PFSK-1 (cell line): Measurements from ENCODE around the gene FOXO6. TPM values are rescaled to one million over a fixed set of nuclear protein-coding genes. Genes with fewer than 3 reads are reported as not detected.

ENCODE experiments used
- FOXP2 ChIP-seq: optimal IDR thresholded peaks from 2 replicates; pipeline ENCODE3; 2011; ENCODE audit warnings: borderline replicate concordance, control low read depth, inconsistent platforms; ENCODE audit not compliant: insufficient read depth; ENCODE audit errors: extremely low read length, extremely low read depth
- POLR2AphosphoS5 ChIP-seq: IDR thresholded peaks from 2 replicates; pipeline ENCODE4 v1.6.1; 2012; ENCODE audit warnings: low read depth, mild to moderate bottlenecking, control low read depth, low read length, moderate library complexity
- SIN3A ChIP-seq: IDR thresholded peaks from 2 replicates; pipeline ENCODE4 v1.6.1; 2012; ENCODE audit warnings: mild to moderate bottlenecking, low read length, moderate library complexity, borderline replicate concordance; ENCODE audit not compliant: insufficient read depth
- TAF1 ChIP-seq: IDR thresholded peaks from 2 replicates; pipeline ENCODE4 v1.6.1; 2012; ENCODE audit warnings: low read length, control low read depth, borderline replicate concordance; ENCODE audit not compliant: insufficient read depth
- polyA plus RNA-seq: library from polyadenylated mRNA; unstranded; fragments of >200 nt; gene quantifications from one replicate; pipeline ENCODE4 v1.2.1, GENCODE V29; 2012; ENCODE audit warnings: low read depth, missing spikeins; ENCODE audit not compliant: insufficient read length
- TF ChIP-seq, protein P1 (sequence below), 2 experiments: IDR thresholded peaks; 2 replicates each; pipeline versions ENCODE4 v1.6.1 to v1.8.0; 2011 to 2012; ENCODE audit warnings: low read depth in 2 of 2, low read length in 2 of 2, control low read depth in 1 of 2, inconsistent platforms in 1 of 2, mild to moderate bottlenecking in 1 of 2, moderate library complexity in 1 of 2; ENCODE audit not compliant: insufficient read depth in 1 of 2

Gene FOXO6
- 34.9 TPM for polyA plus RNA-seq

DNA sequence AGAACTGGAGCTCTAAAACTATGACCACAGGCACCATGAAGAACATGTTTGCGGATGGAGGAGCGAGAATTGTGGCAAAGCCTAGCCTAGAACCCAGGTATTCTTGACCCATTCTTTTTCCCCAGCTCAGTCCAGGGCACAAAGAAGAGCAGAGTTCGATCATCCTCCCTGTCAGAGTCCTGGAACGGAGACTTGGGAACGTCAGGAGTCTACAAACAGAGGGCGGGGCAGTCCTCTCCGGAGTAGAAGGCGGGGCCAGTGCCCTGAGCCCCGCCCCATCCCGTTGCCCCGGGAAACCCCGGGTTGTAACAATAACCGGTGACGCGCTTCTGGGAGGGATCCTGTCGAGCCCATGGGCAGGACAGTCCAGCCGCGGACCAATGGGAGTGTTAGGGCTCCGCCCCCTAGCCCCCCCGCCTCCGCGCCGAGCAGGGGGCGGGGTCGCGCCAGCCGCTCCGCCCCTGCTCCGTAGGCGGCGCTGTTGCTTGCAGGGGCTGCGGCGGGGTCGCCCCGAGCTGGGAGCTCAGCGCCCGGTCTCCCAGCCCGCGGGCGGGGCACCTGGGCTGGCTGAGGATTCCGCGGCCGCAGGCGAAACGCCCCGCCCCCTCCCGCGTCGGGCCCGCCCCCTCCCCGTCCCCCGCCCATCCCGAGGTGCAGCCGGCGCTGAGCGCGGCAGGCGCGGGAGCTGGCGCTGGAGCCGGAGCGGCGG is at the start of gene FOXO6:
Gene FOXO6 (plus strand): TSS at position 649 of the 709 bp plus-strand sequence.
- TF ChIP-seq FOXP2, result peak; percentile 59
- TF ChIP-seq, protein P1, sequence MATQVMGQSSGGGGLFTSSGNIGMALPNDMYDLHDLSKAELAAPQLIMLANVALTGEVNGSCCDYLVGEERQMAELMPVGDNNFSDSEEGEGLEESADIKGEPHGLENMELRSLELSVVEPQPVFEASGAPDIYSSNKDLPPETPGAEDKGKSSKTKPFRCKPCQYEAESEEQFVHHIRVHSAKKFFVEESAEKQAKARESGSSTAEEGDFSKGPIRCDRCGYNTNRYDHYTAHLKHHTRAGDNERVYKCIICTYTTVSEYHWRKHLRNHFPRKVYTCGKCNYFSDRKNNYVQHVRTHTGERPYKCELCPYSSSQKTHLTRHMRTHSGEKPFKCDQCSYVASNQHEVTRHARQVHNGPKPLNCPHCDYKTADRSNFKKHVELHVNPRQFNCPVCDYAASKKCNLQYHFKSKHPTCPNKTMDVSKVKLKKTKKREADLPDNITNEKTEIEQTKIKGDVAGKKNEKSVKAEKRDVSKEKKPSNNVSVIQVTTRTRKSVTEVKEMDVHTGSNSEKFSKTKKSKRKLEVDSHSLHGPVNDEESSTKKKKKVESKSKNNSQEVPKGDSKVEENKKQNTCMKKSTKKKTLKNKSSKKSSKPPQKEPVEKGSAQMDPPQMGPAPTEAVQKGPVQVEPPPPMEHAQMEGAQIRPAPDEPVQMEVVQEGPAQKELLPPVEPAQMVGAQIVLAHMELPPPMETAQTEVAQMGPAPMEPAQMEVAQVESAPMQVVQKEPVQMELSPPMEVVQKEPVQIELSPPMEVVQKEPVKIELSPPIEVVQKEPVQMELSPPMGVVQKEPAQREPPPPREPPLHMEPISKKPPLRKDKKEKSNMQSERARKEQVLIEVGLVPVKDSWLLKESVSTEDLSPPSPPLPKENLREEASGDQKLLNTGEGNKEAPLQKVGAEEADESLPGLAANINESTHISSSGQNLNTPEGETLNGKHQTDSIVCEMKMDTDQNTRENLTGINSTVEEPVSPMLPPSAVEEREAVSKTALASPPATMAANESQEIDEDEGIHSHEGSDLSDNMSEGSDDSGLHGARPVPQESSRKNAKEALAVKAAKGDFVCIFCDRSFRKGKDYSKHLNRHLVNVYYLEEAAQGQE (IDR thresholded peaks at IDR 0.05; ENCODE audit: insufficient read depth in 1 of 2, low read depth in 2 of 2, low read length in 2 of 2), result no peak

DNA sequence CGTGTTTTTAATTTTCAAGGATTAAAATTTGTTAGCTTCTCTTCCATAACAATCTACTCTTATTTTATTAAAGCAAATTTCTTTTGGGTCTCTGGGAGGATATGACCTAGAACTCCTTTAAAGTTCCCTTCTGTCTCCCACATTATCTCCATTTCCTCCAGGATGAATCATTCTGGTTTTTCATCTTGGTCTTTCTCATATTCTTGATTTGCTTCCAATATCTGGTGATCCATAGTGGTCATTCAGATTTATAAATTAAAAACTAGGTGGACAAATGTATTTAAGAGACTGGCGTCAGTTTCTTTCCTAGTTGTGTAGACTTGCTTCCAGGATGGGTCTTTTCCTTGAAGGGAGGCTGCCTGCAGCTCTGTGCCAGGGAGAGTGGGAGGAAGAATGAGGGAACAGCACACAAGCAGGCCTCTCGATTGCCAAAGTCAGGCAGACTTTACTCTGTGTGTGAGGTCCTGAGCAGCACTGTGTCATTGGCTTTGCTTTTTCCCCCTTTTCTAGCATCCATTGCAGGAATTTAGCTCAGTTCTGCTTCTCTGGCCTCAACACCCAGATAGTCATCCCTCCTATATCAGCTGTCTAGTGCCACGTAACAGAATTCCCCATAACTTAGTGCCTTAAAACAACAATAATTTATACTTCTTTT is 48.1 kb upstream of the FOXO6 start:
- no peak for TF ChIP-seq SIN3A
- no peak for TF ChIP-seq POLR2AphosphoS5
- TF ChIP-seq, protein P1 (IDR thresholded peaks at IDR 0.05; ENCODE audit: insufficient read depth in 1 of 2, low read depth in 2 of 2, low read length in 2 of 2), result no peak
- no peak for TF ChIP-seq TAF1
- TF ChIP-seq FOXP2, result no peak

DNA sequence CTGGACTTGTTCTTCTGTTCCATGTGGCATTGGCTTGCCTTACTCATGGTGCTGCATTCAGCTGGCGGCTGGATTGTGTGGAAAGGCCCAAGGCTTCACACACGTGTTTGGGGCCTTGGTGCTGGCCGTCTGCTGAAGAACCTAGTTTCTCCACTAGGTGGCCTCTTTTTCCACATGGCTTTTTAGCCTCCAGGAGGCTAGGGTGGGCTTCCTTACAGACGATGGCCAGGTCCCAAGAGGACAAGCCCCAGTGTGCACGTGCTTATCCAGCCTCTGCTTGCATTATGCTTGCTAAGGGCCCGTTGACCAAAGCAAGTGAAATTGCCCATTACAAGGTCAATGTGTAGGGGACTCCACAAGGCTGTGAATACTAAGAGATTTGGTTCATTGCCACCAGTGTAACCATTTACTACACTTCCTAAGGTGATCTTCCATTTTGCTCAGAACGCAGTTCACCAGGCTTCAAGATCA is 47.5 kb upstream of the FOXO6 start:
- TF ChIP-seq TAF1 (no peak), SIN3A (no peak), FOXP2 (no peak), POLR2AphosphoS5 (no peak)
- TF ChIP-seq, protein P1 (IDR thresholded peaks at IDR 0.05; ENCODE audit: insufficient read depth in 1 of 2, low read depth in 2 of 2, low read length in 2 of 2), result no peak

DNA sequence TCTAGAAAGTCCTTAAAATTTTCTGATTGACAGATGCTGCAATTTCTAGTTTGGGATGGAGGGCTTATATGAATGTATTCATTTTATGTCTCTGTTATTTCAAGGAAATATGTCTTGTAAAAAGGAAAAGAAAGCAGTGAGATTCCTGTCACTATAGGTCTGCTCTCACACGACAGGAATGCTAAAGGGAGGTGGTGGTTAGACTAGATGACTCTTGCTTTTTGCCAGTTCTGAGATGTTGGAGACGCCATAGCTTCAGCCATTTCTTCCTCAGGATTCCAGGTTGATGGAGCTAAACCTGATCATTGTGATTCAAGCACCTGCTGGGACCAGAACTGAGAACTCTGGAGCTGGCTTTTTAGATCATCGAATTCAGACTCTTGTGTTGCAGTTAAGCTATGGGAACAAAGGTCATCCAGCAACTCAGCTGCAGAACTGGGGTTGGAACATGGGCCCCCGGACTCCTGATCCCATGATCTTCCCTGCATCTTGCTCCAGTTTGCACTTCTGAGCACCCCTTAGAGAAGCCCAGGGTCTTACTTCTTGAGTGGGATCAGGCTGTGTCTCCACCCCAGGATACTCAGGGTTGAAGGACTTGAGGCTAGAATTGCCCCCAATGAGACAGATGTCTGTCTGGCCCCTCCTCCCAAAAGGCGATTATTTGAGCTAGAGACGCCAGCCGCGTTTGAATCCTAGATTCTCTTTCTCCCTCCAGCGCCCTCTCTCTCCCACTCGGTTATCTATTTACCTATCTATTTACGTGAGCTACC is 46.7 kb upstream of the FOXO6 start:
- TF ChIP-seq POLR2AphosphoS5 (no peak), SIN3A (no peak), FOXP2 (no peak), TAF1 (no peak)
- TF ChIP-seq, protein P1 (IDR thresholded peaks at IDR 0.05; ENCODE audit: insufficient read depth in 1 of 2, low read depth in 2 of 2, low read length in 2 of 2), result no peak
